ENCODE measurements around the gene DUOX1.

The DUOX1 gene

DNA sequence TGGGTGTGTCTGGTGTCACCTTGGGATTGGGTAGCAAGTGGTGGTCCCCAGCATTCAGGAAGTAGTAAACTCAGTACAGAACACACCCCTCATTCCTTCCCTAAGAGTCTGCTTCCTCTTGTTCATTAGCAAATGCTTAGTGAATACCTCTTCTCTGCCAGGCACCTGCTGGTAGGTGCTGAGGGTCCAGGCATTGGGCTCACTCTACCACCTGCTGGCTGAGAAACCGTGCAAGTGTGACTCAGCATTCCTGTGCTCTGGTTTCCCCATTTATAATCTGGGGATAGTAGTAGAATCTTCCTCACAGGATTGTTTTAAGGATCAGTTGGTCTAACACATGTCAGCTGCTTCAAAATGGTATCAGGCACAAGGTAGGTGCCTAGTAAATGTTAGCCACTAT lies 53.2 kb downstream of the DUOX1 start:
- Histone ChIP-seq H3K27me3 (ENCODE audit: insufficient read depth, low read length, poor library complexity, severe bottlenecking) (no peaks in the 10 kb centered on the region), H3K79me2 (ENCODE audit: insufficient read depth, low read length) (peaks cover 92% of the 10 kb centered on the region), H3F3A (ENCODE audit: low read depth) (peaks cover 4% of the 10 kb centered on the region; the same call in 1 of the 2 replicates), H3K9me3 (ENCODE audit: insufficient read depth, low read depth, low read length) (no peaks in the 10 kb centered on the region), H2AFZ (ENCODE audit: low read length) (no peak overlapping the region), H3K4me2 (ENCODE audit: low read depth, low read length, poor library complexity, severe bottlenecking) (peak overlapping the region; percentile 99), H3K4me1 (ENCODE audit: insufficient read depth, low read length, poor library complexity, severe bottlenecking) (peaks cover 80% of the 10 kb centered on the region), H3K4me3 (ENCODE audit: low read length, poor library complexity, severe bottlenecking) (peak overlapping the region; percentile 88), H3K36me3 (ENCODE audit: insufficient read depth, low read length) (peaks cover 3% of the 10 kb centered on the region; the same call in 1 of the 2 replicates), H4K20me1 (ENCODE audit: insufficient read depth, low read length, poor library complexity, severe bottlenecking) (peaks cover 28% of the 10 kb centered on the region), H3K9ac (ENCODE audit: low read depth, low read length, poor library complexity, severe bottlenecking) (peak overlapping the region; percentile 80), H3K9me2 (replicated peaks; ENCODE audit: low read depth, low read length) (no peaks in the 10 kb centered on the region)
- TF ChIP-seq EZH2phosphoT487 (IDR thresholded peaks at IDR 0.05; ENCODE audit: borderline replicate concordance): no peak
- TF ChIP-seq, protein P1, sequence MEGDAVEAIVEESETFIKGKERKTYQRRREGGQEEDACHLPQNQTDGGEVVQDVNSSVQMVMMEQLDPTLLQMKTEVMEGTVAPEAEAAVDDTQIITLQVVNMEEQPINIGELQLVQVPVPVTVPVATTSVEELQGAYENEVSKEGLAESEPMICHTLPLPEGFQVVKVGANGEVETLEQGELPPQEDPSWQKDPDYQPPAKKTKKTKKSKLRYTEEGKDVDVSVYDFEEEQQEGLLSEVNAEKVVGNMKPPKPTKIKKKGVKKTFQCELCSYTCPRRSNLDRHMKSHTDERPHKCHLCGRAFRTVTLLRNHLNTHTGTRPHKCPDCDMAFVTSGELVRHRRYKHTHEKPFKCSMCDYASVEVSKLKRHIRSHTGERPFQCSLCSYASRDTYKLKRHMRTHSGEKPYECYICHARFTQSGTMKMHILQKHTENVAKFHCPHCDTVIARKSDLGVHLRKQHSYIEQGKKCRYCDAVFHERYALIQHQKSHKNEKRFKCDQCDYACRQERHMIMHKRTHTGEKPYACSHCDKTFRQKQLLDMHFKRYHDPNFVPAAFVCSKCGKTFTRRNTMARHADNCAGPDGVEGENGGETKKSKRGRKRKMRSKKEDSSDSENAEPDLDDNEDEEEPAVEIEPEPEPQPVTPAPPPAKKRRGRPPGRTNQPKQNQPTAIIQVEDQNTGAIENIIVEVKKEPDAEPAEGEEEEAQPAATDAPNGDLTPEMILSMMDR (conservative IDR thresholded peaks at IDR 0.05; ENCODE audit: low read length): peak; percentile 14; the same call in 1 of the 2 replicates

DNA sequence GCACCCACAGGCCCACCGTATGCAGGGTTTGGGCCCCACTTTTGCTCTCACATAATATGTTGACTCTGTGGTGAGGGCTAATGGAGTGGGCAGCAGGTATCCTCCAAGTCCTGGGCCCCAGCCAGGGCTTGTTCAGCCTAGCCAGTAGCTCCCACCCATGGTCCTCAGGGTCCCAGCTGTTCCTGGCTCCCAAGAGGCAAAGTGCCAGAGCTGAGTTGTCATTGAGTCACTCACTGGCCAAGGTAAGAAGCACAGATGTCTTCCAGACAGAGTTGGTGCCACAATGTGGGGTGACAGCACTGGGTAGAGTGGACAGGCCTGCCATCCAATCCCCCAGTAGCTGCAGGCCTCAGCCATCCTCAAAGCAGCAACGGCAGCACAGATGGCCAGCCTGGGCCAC lies 53.7 kb downstream of the DUOX1 start:
- Histone ChIP-seq H4K20me1 (ENCODE audit: insufficient read depth, low read length, poor library complexity, severe bottlenecking) (peaks cover 28% of the 10 kb centered on the region), H3F3A (ENCODE audit: low read depth) (peaks cover 4% of the 10 kb centered on the region; the same call in 1 of the 2 replicates), H2AFZ (ENCODE audit: low read length) (no peak overlapping the region), H3K79me2 (ENCODE audit: insufficient read depth, low read length) (peaks cover 93% of the 10 kb centered on the region), H3K9me2 (replicated peaks; ENCODE audit: low read depth, low read length) (no peaks in the 10 kb centered on the region), H3K9me3 (ENCODE audit: insufficient read depth, low read depth, low read length) (no peaks in the 10 kb centered on the region), H3K27me3 (ENCODE audit: insufficient read depth, low read length, poor library complexity, severe bottlenecking) (no peaks in the 10 kb centered on the region), H3K4me2 (ENCODE audit: low read depth, low read length, poor library complexity, severe bottlenecking) (peak overlapping the region; percentile 99), H3K4me1 (ENCODE audit: insufficient read depth, low read length, poor library complexity, severe bottlenecking) (peaks cover 85% of the 10 kb centered on the region), H3K9ac (ENCODE audit: low read depth, low read length, poor library complexity, severe bottlenecking) (peak overlapping the region; percentile 80), H3K36me3 (ENCODE audit: insufficient read depth, low read length) (no peaks in the 10 kb centered on the region), H3K4me3 (ENCODE audit: low read length, poor library complexity, severe bottlenecking) (peak overlapping the region; percentile 88)
- TF ChIP-seq, protein P1 (conservative IDR thresholded peaks at IDR 0.05; ENCODE audit: low read length): no peak
- no peak for TF ChIP-seq EZH2phosphoT487 (IDR thresholded peaks at IDR 0.05; ENCODE audit: borderline replicate concordance)

DNA sequence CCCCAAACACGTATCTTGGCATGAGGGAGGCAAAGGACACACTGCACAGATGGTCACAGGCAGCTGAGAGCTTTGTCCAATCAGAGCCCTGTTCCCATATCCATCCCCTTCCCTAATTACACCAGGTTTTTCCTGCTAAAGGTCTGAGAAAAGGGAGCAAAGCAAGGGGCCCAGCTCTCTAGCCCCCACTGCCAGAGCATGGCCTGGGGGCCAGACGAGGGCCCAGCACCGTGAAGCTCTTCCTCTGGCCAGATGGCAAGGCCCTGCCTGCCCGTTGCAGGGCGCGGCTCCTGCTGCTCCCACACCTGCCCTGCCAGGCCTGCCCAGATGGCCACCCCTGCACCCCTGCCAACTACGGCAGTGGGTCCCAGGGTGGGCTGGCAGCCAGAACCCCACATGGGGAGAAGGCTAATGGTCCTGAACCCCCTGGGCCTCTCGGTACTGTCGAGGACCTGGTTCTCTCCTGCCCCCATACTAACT lies 54.8 kb downstream of the DUOX1 start:
- Histone ChIP-seq H3K79me2 (ENCODE audit: insufficient read depth, low read length) (peaks cover 84% of the 10 kb centered on the region), H3K4me1 (ENCODE audit: insufficient read depth, low read length, poor library complexity, severe bottlenecking) (peaks cover 77% of the 10 kb centered on the region), H3K4me2 (ENCODE audit: low read depth, low read length, poor library complexity, severe bottlenecking) (peak overlapping the region; percentile 99), H3K27me3 (ENCODE audit: insufficient read depth, low read length, poor library complexity, severe bottlenecking) (no peaks in the 10 kb centered on the region), H3K4me3 (ENCODE audit: low read length, poor library complexity, severe bottlenecking) (peak overlapping the region; percentile 88), H3F3A (ENCODE audit: low read depth) (peaks cover 4% of the 10 kb centered on the region; the same call in 1 of the 2 replicates), H3K9me2 (replicated peaks; ENCODE audit: low read depth, low read length) (no peaks in the 10 kb centered on the region), H4K20me1 (ENCODE audit: insufficient read depth, low read length, poor library complexity, severe bottlenecking) (peaks cover 28% of the 10 kb centered on the region), H3K36me3 (ENCODE audit: insufficient read depth, low read length) (no peaks in the 10 kb centered on the region), H3K9me3 (ENCODE audit: insufficient read depth, low read depth, low read length) (no peaks in the 10 kb centered on the region), H2AFZ (ENCODE audit: low read length) (no peak overlapping the region), H3K9ac (ENCODE audit: low read depth, low read length, poor library complexity, severe bottlenecking) (peak overlapping the region; percentile 80)
- TF ChIP-seq, protein P1 (conservative IDR thresholded peaks at IDR 0.05; ENCODE audit: low read length): no peak
- TF ChIP-seq EZH2phosphoT487 (IDR thresholded peaks at IDR 0.05; ENCODE audit: borderline replicate concordance): no peak
